Kidney (tissue), 14 donors: ENCODE results near the gene CD96. TPM values are rescaled to one million over a fixed set of nuclear protein-coding genes. Genes with fewer than 3 reads are reported as not detected.
A peak's percentile ranks its signal among the peaks of the same experiment; 100 is the strongest.

Source experiments
- DNase-seq, 5 donors: peaks; one replicate each; pipeline ENCODE4 v3.0.0-alpha.2; 2013 to 2020
- FAIRE-seq: peaks from 2 replicates; lab custom pipeline; 2012; peaks lifted over from hg19 to GRCh38; lab: Jason Lieb, UNC
- H3K27ac ChIP-seq, 2 donors: one replicate each; pipeline ENCODE4 v1.7.0; 2013; ENCODE audit warnings: low read depth in 2 of 2, low read length in 2 of 2, inconsistent platforms in 1 of 2
- H3K27me3 ChIP-seq: one replicate; pipeline ENCODE4 v1.7.1; 2013; ENCODE audit warnings: low read length, inconsistent platforms; ENCODE audit not compliant: control insufficient read depth, insufficient read depth
- H3K36me3 ChIP-seq, 3 donors: one replicate each; pipeline versions ENCODE4 v1.7.0 to v1.7.1; 2013; ENCODE audit warnings: low read length in 3 of 3, control low read depth in 1 of 3, inconsistent platforms in 1 of 3; ENCODE audit not compliant: insufficient read depth in 3 of 3, control insufficient read depth in 2 of 3
- H3K4me1 ChIP-seq, 3 donors: one replicate each; pipeline versions ENCODE4 v1.7.0 to v1.7.1; 2013; ENCODE audit warnings: low read length in 3 of 3, inconsistent platforms in 1 of 3, low read depth in 1 of 3; ENCODE audit not compliant: control insufficient read depth in 2 of 3, insufficient read depth in 2 of 3
- H3K4me3 ChIP-seq, 3 donors: one replicate each; pipeline versions ENCODE4 v1.7.0 to v1.8.1; 2013; ENCODE audit warnings: low read length in 3 of 3, control low read depth in 1 of 3, inconsistent platforms in 1 of 3
- H3K9ac ChIP-seq, 3 donors: one replicate each; pipeline versions ENCODE4 v1.7.0 to v1.7.1; 2013; ENCODE audit warnings: low read length in 3 of 3, control low read depth in 1 of 3, inconsistent platforms in 1 of 3
- H3K9me3 ChIP-seq, 3 donors: one replicate each; pipeline versions ENCODE4 v1.7.0 to v1.7.1; 2013; ENCODE audit warnings: low read length in 3 of 3, control low read depth in 1 of 3, inconsistent platforms in 1 of 3; ENCODE audit not compliant: control insufficient read depth in 2 of 3, insufficient read depth in 1 of 3
- CTCF ChIP-seq: IDR thresholded peaks from 3 replicates; pipeline ENCODE4 v1.5.1; 2012; ENCODE audit warnings: mild to moderate bottlenecking, moderate library complexity, borderline replicate concordance; ENCODE audit not compliant: insufficient read depth; ENCODE audit errors: extremely low read depth
- intact Hi-C: fragments of 100-400 bp; cut with DNase I; formaldehyde crosslinking; loops from one replicate; pipeline ENCODE4 v1.11.1; 2022
- polyA plus RNA-seq: library from polyadenylated mRNA; stranded (reverse); fragments of 350-450 nt; fragmentation: Illumina TruSeq; extraction: RNeasy Lipid Tissue Mini Kit (QIAGEN cat#74804); gene quantifications from one replicate; pipeline ENCODE4 v1.2.3, GENCODE V29; 2014; ENCODE audit warnings: low read depth, low replicate concordance; ENCODE audit not compliant: insufficient read depth
- total RNA-seq: library from RNA; stranded (reverse); fragmentation: NEBNext Ultra II Directional; extraction: Animal tissue kit (Norgen Biotek cat#: 25700); gene quantifications from one replicate; pipeline ENCODE4 v1.2.1, GENCODE V29; 2021
- donor health status: control.
- donor health status: control.
- donor health status: control.
- donor health status: control.
- donor health status: control.
- donor health status: DM: yes; HTN: yes; CAD: no.
- donor health status: Normal renal cell carcinoma (clear cell type).

Gene CD96
- total and polyA plus RNA-seq, 2 donors from 2014 or later = 0.09 to 9.5 TPM

- Histone ChIP-seq H3K9ac (no peak overlapping the region), H3K27ac (no peak overlapping the region), H3K9me3 (no peaks in the 10 kb centered on the region), H3K4me3 (no peak overlapping the region), H3K4me1 (no peaks in the 10 kb centered on the region), H3K36me3 (no peaks in the 10 kb centered on the region), H3K27me3 (no peaks in the 10 kb centered on the region)
- intact Hi-C loops = no loop called here
- FAIRE-seq = no peak
- DNase-seq = no peak
- TF ChIP-seq CTCF = no peak
Observed at GRCh38 chr3:111690242-111690641, 148.2 kb downstream of the CD96 start.

- Histone ChIP-seq H3K27me3 (no peaks in the 10 kb centered on the region), H3K4me3 (no peak overlapping the region), H3K9me3 (no peaks in the 10 kb centered on the region), H3K36me3 (no peaks in the 10 kb centered on the region), H3K4me1 (no peaks in the 10 kb centered on the region), H3K27ac (no peak overlapping the region), H3K9ac (no peak overlapping the region)
- peak; percentile 32 for TF ChIP-seq CTCF
- DNase-seq = peak in 2 of 5 donors; percentile 52 to 66
- FAIRE-seq = no peak
- intact Hi-C loops = no loop called here
Observed at GRCh38 chr3:111691293-111691909, 149.4 kb downstream of the CD96 start.

GRCh38 chr3:111692593-111693552 is 150.9 kb downstream of the CD96 start:
- TF ChIP-seq CTCF = no peak
- intact Hi-C loops = no loop called here
- H3K4me3 ChIP-seq = no peak overlapping the region
- no peaks in the 10 kb centered on the region for H3K9me3 ChIP-seq
- H3K4me1 ChIP-seq = no peaks in the 10 kb centered on the region
- DNase-seq = no peak
- H3K27ac ChIP-seq = no peak overlapping the region
- no peaks in the 10 kb centered on the region for H3K27me3 ChIP-seq
- H3K36me3 ChIP-seq = no peaks in the 10 kb centered on the region
- FAIRE-seq = no peak
- no peak overlapping the region for H3K9ac ChIP-seq
